SK-N-SH (cell line): ENCODE measurements around the gene MC1R. TPM values are rescaled to one million over a fixed set of nuclear protein-coding genes. Genes with fewer than 3 reads are reported as not detected.
"Not testable (repeated sequence)": the region's sequence is repeated elsewhere in the genome, so short reads cannot be mapped to it uniquely, and the experiment has no call there.

Experiments
- CTCF ChIA-PET: fragments of 300-600, 350-600 bp; formaldehyde crosslinking; extraction: SDS; loops from one replicate; lab custom pipeline; 2021; lab: Yijun Ruan, JAX
- POLR2A ChIA-PET: fragments of 350-600 bp; sonication (Branson Sonifier 250); formaldehyde crosslinking; extraction: SDS; loops from one replicate; lab custom pipeline; 2020; ENCODE audit warnings: antibody characterized with exemption, inconsistent platforms; lab: Yijun Ruan, JAX
- DNase-seq: peaks from one replicate; pipeline ENCODE4 v3.0.0; 2012
- H2AFZ ChIP-seq: fragments of 200-600 bp; sonication (generic); 2 replicates; pipeline ENCODE4 v1.8.1; 2016; ENCODE audit warnings: antibody characterized with exemption, mild to moderate bottlenecking, low read depth
- H3F3A ChIP-seq: fragments of 200-600 bp; sonication (generic); replicated peaks from 2 replicates; pipeline ENCODE3; 2016; ENCODE audit warnings: antibody characterized with exemption, mild to moderate bottlenecking; ENCODE audit not compliant: insufficient read depth
- H3K27ac ChIP-seq, 2 experiments: fragments of 200-500 bp in 1 of 2; fragments of 200-600 bp in 1 of 2; sonication (Bioruptor generic) in 1 of 2; sonication (generic), shearing (Covaris generic) in 1 of 2; 2 replicates each; pipeline versions ENCODE4 v1.5.1 to v1.6.1; 2014 to 2016; ENCODE audit warnings: low read depth in 2 of 2, inconsistent platforms in 1 of 2, low read length in 1 of 2, mild to moderate bottlenecking in 1 of 2, mixed read lengths in 1 of 2
- H3K27me3 ChIP-seq: fragments of 200-600 bp; sonication (generic), shearing (Covaris generic); 2 replicates; pipeline ENCODE4 v1.6.1; 2016; ENCODE audit warnings: mixed run types; ENCODE audit not compliant: insufficient read depth
- H3K36me3 ChIP-seq, 2 experiments: fragments of 200-500 bp in 1 of 2; fragments of 200-600 bp in 1 of 2; sonication (Bioruptor generic) in 1 of 2; sonication (generic) in 1 of 2; replicated peaks in 1 of 2; 2 replicates each; pipeline versions ENCODE3 to v1.5.1; 2014 to 2016; ENCODE audit warnings: low read length in 1 of 2, mild to moderate bottlenecking in 1 of 2; ENCODE audit not compliant: insufficient read depth in 2 of 2, control insufficient read depth in 1 of 2
- H3K4me1 ChIP-seq, 2 experiments: fragments of 200-500 bp in 1 of 2; fragments of 200-600 bp in 1 of 2; sonication (Bioruptor generic) in 1 of 2; sonication (generic), shearing (Covaris generic) in 1 of 2; 2 replicates each; pipeline versions ENCODE4 v1.5.1 to v1.6.1; 2014 to 2016; ENCODE audit warnings: low read depth in 1 of 2, low read length in 1 of 2, mixed run types in 1 of 2; ENCODE audit not compliant: insufficient read depth in 2 of 2, control insufficient read depth in 1 of 2
- H3K4me2 ChIP-seq: fragments of 200-600 bp; sonication (generic), shearing (Covaris generic); 2 replicates; pipeline ENCODE4 v1.6.1; 2017; ENCODE audit warnings: mixed run types
- H3K4me3 ChIP-seq, 2 experiments: fragments of 200-500 bp in 1 of 2; fragments of 200-600 bp in 1 of 2; sonication (Bioruptor generic) in 1 of 2; sonication (generic), shearing (Covaris generic) in 1 of 2; 2 replicates each; pipeline versions ENCODE4 v1.5.1 to v1.8.1; 2014 to 2016; ENCODE audit warnings: low read depth in 2 of 2, inconsistent platforms in 1 of 2, low read length in 1 of 2, mild to moderate bottlenecking in 1 of 2, mixed read lengths in 1 of 2, moderate library complexity in 1 of 2
- H3K79me2 ChIP-seq: fragments of 200-600 bp; sonication (generic); 2 replicates; pipeline ENCODE4 v1.8.1; 2017; ENCODE audit warnings: mild to moderate bottlenecking; ENCODE audit not compliant: insufficient read depth
- H3K9ac ChIP-seq: fragments of 200-600 bp; sonication (generic); 2 replicates; pipeline ENCODE4 v1.6.1; 2017; ENCODE audit warnings: mixed run types
- H3K9me2 ChIP-seq: fragments of 200-600 bp; sonication (generic); 2 replicates; pipeline ENCODE4 v1.6.1; 2017; ENCODE audit warnings: mixed run types
- H3K9me3 ChIP-seq: fragments of 200-600 bp; sonication (generic); 2 replicates; pipeline ENCODE4 v1.6.1; 2017; ENCODE audit warnings: mixed run types, mild to moderate bottlenecking, moderate library complexity
- H4K20me1 ChIP-seq: fragments of 200-600 bp; sonication (generic); 2 replicates; pipeline ENCODE4 v1.6.1; 2017; ENCODE audit warnings: mild to moderate bottlenecking, mixed run types; ENCODE audit not compliant: insufficient read depth
- CHD2 ChIP-seq: fragments of 150-350 bp; IDR thresholded peaks from 2 replicates; pipeline ENCODE4 v1.6.1; 2018; ENCODE audit warnings: low read length; ENCODE audit not compliant: partially characterized antibody
- USF2 ChIP-seq: fragments of 150-350 bp; IDR thresholded peaks from 2 replicates; pipeline ENCODE4 v1.6.1; 2017; ENCODE audit warnings: antibody characterized with exemption, low read length, low read depth, borderline replicate concordance
- ZBTB33 ChIP-seq: IDR thresholded peaks from 2 replicates; pipeline ENCODE4 v1.4.0; 2012; ENCODE audit warnings: low read depth, borderline replicate concordance
- WGBS: methylation state at CpG from one replicate; pipeline ENCODE4 v1.1.6; 2017; ENCODE audit warnings: low lambda C conversion rate; 5-methylcytosine and 5-hydroxymethylcytosine counted together
- polyA plus RNA-seq, 3 experiments: library from polyadenylated mRNA; depleted of rRNA; stranded (reverse); fragments of >200 nt; gene quantifications; 2 replicates each; pipeline ENCODE4 v1.2.3, GENCODE V29; 2012

The MC1R gene
- polyA plus RNA-seq, 1 of the 3 experiments (the other 2 are of a cell fraction): 11.1 TPM

- peaks cover 62% of the 10 kb centered on the region for H4K20me1 ChIP-seq
- H3K4me1 ChIP-seq: no peaks in the 10 kb centered on the region
- no peak for DNase-seq
- H3K79me2 ChIP-seq: peaks cover 28% of the 10 kb centered on the region
- peaks cover 22% of the 10 kb centered on the region for H3F3A ChIP-seq
- H3K9me2 ChIP-seq: no peaks in the 10 kb centered on the region
- ChIA-PET CTCF (interaction anchor here (1.0 kb wide), 1 partner anchor 14 kb away, joined by 3 read pairs; the partner anchor contains the start of gene DEF8), POLR2A (interaction anchor here (2.5 kb wide), 1 partner anchor 10 kb away, joined by 11 read pairs; no protein-coding TSS in a partner anchor)
- no peaks in the 10 kb centered on the region for H3K27me3 ChIP-seq
- peak overlapping the region in 1 of 2 experiments; percentile 12; a peak in 1 of 4 replicates for H3K27ac ChIP-seq
- peaks cover 45 to 55% of the 10 kb centered on the region in 2 experiments for H3K36me3 ChIP-seq
- H3K9ac ChIP-seq: no peak overlapping the region
- no peak overlapping the region for H2AFZ ChIP-seq
- no peak for TF ChIP-seq ZBTB33
- no peak for TF ChIP-seq USF2
- TF ChIP-seq CHD2: no peak
- no peaks in the 10 kb centered on the region for H3K9me3 ChIP-seq
- H3K4me2 ChIP-seq: no peak overlapping the region
- peak overlapping the region in 1 of 2 experiments; percentile 22; a peak in 1 of 4 replicates for H3K4me3 ChIP-seq
- WGBS: 96% methylated on average over 50 of the region's 61 CpGs
Observed at GRCh38 chr16:89934611-89935553, 16.2 kb downstream of the MC1R start.

GRCh38 chr16:89935620-89936019 is 17.0 kb downstream of the MC1R start:
- Histone ChIP-seq H3K36me3 (peaks cover 38 to 55% of the 10 kb centered on the region in 2 experiments), H3K4me3 (peak overlapping the region in 1 of 2 experiments; percentile 33; a peak in 1 of 4 replicates), H3K27ac (peak overlapping the region in 1 of 2 experiments; percentile 71; a peak in 1 of 4 replicates), H3F3A (peaks cover 22% of the 10 kb centered on the region), H4K20me1 (peaks cover 55% of the 10 kb centered on the region), H3K79me2 (peaks cover 21% of the 10 kb centered on the region; the same call in 1 of the 2 replicates)
- POLR2A ChIA-PET: interaction anchor here (2.5 kb wide), 1 partner anchor 11 kb away, joined by 11 read pairs; no protein-coding TSS in a partner anchor
- not testable (repeated sequence) for H3K9ac ChIP-seq, DNase-seq, H3K4me2 ChIP-seq, H3K4me1 ChIP-seq, H3K9me2 ChIP-seq, H2AFZ ChIP-seq, H3K9me3 ChIP-seq, H3K27me3 ChIP-seq
- WGBS: 97% methylated on average over 27 of the region's 27 CpGs
- CTCF ChIA-PET: interaction anchor here (1.0 kb wide), 1 partner anchor 13 kb away, joined by 3 read pairs; the partner anchor contains the start of gene DEF8
